Measurements from ENCODE around the gene EPB41L4B. TPM values are rescaled to one million over a fixed set of nuclear protein-coding genes. Genes with fewer than 3 reads are reported as not detected.

The EPB41L4B gene
- total RNA-seq, 1 experiment from 2014 or later: 8.1 TPM

DNA sequence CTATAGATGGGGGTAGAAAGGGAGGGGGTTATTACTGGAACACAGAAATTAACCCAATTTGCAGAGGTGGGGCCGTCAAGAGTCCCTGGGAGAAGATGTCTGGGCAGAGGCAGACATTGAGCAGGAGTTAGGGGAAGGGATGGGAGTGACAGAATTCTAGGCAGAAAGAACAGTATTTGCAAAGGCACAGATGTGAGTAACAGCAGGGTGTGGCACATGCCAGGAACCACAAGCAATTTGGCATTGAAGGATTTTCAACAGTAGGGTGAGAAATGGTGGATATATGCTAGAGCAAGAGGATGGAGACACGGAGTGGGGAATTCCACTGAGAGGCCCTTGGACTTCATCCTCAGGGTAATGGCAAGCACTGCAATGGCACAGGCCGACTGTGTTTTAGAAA is 82.2 kb downstream of the EPB41L4B start (continued):
- TF ChIP-seq YY1 (IDR thresholded peaks at IDR 0.05; ENCODE audit: extremely low read depth, insufficient replicate concordance, low read depth, low read length) (no peak), POLR2A (IDR thresholded peaks at IDR 0.05; ENCODE audit: borderline replicate concordance, extremely low read depth, insufficient read depth, insufficient read length) (no peak), SIN3A (IDR thresholded peaks at IDR 0.05; ENCODE audit: low read depth) (no peak), MAX (IDR thresholded peaks at IDR 0.05) (no peak), EGR1 (IDR thresholded peaks at IDR 0.05; ENCODE audit: low read depth) (no peak), EZH2 (IDR thresholded peaks at IDR 0.05) (no peak), SP1 (IDR thresholded peaks at IDR 0.05; ENCODE audit: low read depth) (no peak), JUND (IDR thresholded peaks at IDR 0.05) (no peak), EZH2phosphoT487 (IDR thresholded peaks at IDR 0.05; ENCODE audit: borderline replicate concordance) (no peak), FOSL1 (IDR thresholded peaks at IDR 0.05; ENCODE audit: low read depth) (no peak), SRF (IDR thresholded peaks at IDR 0.05; ENCODE audit: low read depth) (no peak)
- TF ChIP-seq, protein P1, sequence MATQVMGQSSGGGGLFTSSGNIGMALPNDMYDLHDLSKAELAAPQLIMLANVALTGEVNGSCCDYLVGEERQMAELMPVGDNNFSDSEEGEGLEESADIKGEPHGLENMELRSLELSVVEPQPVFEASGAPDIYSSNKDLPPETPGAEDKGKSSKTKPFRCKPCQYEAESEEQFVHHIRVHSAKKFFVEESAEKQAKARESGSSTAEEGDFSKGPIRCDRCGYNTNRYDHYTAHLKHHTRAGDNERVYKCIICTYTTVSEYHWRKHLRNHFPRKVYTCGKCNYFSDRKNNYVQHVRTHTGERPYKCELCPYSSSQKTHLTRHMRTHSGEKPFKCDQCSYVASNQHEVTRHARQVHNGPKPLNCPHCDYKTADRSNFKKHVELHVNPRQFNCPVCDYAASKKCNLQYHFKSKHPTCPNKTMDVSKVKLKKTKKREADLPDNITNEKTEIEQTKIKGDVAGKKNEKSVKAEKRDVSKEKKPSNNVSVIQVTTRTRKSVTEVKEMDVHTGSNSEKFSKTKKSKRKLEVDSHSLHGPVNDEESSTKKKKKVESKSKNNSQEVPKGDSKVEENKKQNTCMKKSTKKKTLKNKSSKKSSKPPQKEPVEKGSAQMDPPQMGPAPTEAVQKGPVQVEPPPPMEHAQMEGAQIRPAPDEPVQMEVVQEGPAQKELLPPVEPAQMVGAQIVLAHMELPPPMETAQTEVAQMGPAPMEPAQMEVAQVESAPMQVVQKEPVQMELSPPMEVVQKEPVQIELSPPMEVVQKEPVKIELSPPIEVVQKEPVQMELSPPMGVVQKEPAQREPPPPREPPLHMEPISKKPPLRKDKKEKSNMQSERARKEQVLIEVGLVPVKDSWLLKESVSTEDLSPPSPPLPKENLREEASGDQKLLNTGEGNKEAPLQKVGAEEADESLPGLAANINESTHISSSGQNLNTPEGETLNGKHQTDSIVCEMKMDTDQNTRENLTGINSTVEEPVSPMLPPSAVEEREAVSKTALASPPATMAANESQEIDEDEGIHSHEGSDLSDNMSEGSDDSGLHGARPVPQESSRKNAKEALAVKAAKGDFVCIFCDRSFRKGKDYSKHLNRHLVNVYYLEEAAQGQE (IDR thresholded peaks at IDR 0.05; ENCODE audit: low read depth): no peak

- ChIA-PET POLR2A (interaction anchor here (0.6 kb wide), 1 partner anchor 22 kb away, joined by 3 read pairs; no protein-coding TSS in a partner anchor), RAD21 (ENCODE audit: low non-redundant PET in 1 of 2, low total read pairs in 2 of 2, uncharacterized antibody in 2 of 2, unreplicated experiment in 2 of 2) (no interaction called here), CTCF (no interaction called here)
- no peak overlapping the region for H3K4me3 ChIP-seq (replicated peaks in 1 of 2; ENCODE audit: low read depth in 1 of 2, low read length in 2 of 2)
- BruUV-seq (replicated peaks): no TSS peak
- no peaks in the 10 kb centered on the region for H4K20me1 ChIP-seq (ENCODE audit: insufficient read depth)
- no peak overlapping the region for H3K9ac ChIP-seq (ENCODE audit: low read length)
- no peak overlapping the region; the same call in 1 of the 2 replicates for H3K4me2 ChIP-seq (ENCODE audit: low read length)
- H2AFZ ChIP-seq (ENCODE audit: low read depth, low read length, poor library complexity, severe bottlenecking): no peak overlapping the region
- no peaks in the 10 kb centered on the region for H3K79me2 ChIP-seq (ENCODE audit: insufficient read depth, low read length)
- no peak for DNase-seq (ENCODE audit: low read depth, low spot score)
- no peak overlapping the region for H3K27ac ChIP-seq (ENCODE audit: low read depth, low read length)
- no peaks in the 10 kb centered on the region for H3K27me3 ChIP-seq (ENCODE audit: insufficient read depth, low read length)
- intact Hi-C loops (cut with micrococcal nuclease): no loop called here
- H3K36me3 ChIP-seq (ENCODE audit: control insufficient read depth in 1 of 2, insufficient read depth in 2 of 2, low read length in 2 of 2): no peaks in the 10 kb centered on the region
- ATAC-seq: no peak
- H3K4me1 ChIP-seq (ENCODE audit: control insufficient read depth in 1 of 2, insufficient read depth in 2 of 2, low read length in 2 of 2): peaks cover 0 to 7% of the 10 kb centered on the region in 2 experiments; a peak in 2 of 4 replicates
- H3K9me3 ChIP-seq (ENCODE audit: control insufficient read depth in 1 of 2, insufficient read depth in 1 of 2, low read depth in 1 of 2, low read length in 2 of 2): no peaks in the 10 kb centered on the region
- no peaks in the 10 kb centered on the region for H3K9me2 ChIP-seq (ENCODE audit: insufficient read depth)
- TF ChIP-seq YY1 (IDR thresholded peaks at IDR 0.05; ENCODE audit: extremely low read depth, insufficient replicate concordance, low read depth, low read length) (no peak), FOSL1 (IDR thresholded peaks at IDR 0.05; ENCODE audit: low read depth) (no peak), EGR1 (IDR thresholded peaks at IDR 0.05; ENCODE audit: low read depth) (no peak), CTCF (IDR thresholded peaks at IDR 0.05 in 2 of 3, conservative IDR thresholded peaks at IDR 0.05 in 1 of 3; ENCODE audit: borderline replicate concordance in 1 of 3, insufficient read depth in 1 of 3, low read depth in 2 of 3, low read length in 2 of 3) (no peak), SRF (IDR thresholded peaks at IDR 0.05; ENCODE audit: low read depth) (no peak), EZH2 (IDR thresholded peaks at IDR 0.05) (no peak)
- TF ChIP-seq, protein P2, sequence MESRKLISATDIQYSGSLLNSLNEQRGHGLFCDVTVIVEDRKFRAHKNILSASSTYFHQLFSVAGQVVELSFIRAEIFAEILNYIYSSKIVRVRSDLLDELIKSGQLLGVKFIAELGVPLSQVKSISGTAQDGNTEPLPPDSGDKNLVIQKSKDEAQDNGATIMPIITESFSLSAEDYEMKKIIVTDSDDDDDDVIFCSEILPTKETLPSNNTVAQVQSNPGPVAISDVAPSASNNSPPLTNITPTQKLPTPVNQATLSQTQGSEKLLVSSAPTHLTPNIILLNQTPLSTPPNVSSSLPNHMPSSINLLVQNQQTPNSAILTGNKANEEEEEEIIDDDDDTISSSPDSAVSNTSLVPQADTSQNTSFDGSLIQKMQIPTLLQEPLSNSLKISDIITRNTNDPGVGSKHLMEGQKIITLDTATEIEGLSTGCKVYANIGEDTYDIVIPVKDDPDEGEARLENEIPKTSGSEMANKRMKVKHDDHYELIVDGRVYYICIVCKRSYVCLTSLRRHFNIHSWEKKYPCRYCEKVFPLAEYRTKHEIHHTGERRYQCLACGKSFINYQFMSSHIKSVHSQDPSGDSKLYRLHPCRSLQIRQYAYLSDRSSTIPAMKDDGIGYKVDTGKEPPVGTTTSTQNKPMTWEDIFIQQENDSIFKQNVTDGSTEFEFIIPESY (IDR thresholded peaks at IDR 0.05; ENCODE audit: extremely low read depth, insufficient replicate concordance, low read length): no peak
These were observed 82.7 kb downstream of the EPB41L4B start for GRCh38 chr9:109238125-109238524.
